K562 (cell line): ENCODE measurements around the gene QPRT. TPM values are rescaled to one million over a fixed set of nuclear protein-coding genes. Genes with fewer than 3 reads are reported as not detected.
A peak's percentile ranks its signal among the peaks of the same experiment; 100 is the strongest.
"Not testable (repeated sequence)": the region's sequence is repeated elsewhere in the genome, so short reads cannot be mapped to it uniquely, and the experiment has no call there.

Experiments
- ATAC-seq: fragments of 200-7000 bp; cut with Tn5 transposase; 3 replicates; pipeline ENCODE4 v1.9.1; 2020; ENCODE audit warnings: moderate library complexity
- BruUV-seq: library from RNA; stranded (reverse); fragments of 400-500 nt; replicated peaks from 2 replicates; lab custom pipeline; 2021; lab: Mats Ljungman, UMichigan
- CTCF ChIA-PET: fragments of 300-600 bp; formaldehyde crosslinking; extraction: SDS; loops from one replicate; lab custom pipeline; 2021; ENCODE audit warnings: low intra/inter-chr PET ratio; lab: Yijun Ruan, JAX
- POLR2A ChIA-PET: fragments of 300-600, 350-650 bp; sonication (Branson Sonifier 250); formaldehyde crosslinking; extraction: SDS; loops from one replicate; lab custom pipeline; 2021; ENCODE audit warnings: antibody characterized with exemption, inconsistent platforms; lab: Yijun Ruan, JAX
- DNase-seq, 4 experiments: peaks; one replicate each; pipeline versions ENCODE4 v3.0.0 to v3.0.0-alpha.2; 2011 to 2018; ENCODE audit warnings: low spot score in 3 of 4, mixed read lengths in 3 of 4; ENCODE audit errors: extremely low read depth in 1 of 4
- FAIRE-seq: peaks from 2 replicates; lab custom pipeline; 2011; peaks lifted over from hg19 to GRCh38; lab: Jason Lieb, UNC
- H2AFZ ChIP-seq: 2 replicates; pipeline ENCODE4 v1.6.0; 2011; ENCODE audit warnings: low read depth, low read length, control low read depth, inconsistent platforms
- H3K27ac ChIP-seq: fragments of 200-600 bp; 3 replicates; pipeline ENCODE4 v1.8.0; 2011; ENCODE audit warnings: low read depth, mild to moderate bottlenecking, control low read depth, inconsistent platforms, low read length, moderate library complexity, mixed read lengths; ENCODE audit errors: extremely low read depth
- H3K27me3 ChIP-seq, 2 experiments: fragments of 300-600 bp in 1 of 2; 2 replicates in 1 of 2; 3 replicates in 1 of 2; pipeline versions ENCODE4 v1.6.0 to v1.8.0; 2011; ENCODE audit warnings: inconsistent platforms in 2 of 2, low read length in 2 of 2, mild to moderate bottlenecking in 1 of 2, mixed read lengths in 1 of 2, moderate library complexity in 1 of 2; ENCODE audit not compliant: control insufficient read depth in 2 of 2, insufficient read depth in 2 of 2
- H3K36me3 ChIP-seq: fragments of 300-600 bp; 3 replicates; pipeline ENCODE4 v1.8.0; 2011; ENCODE audit warnings: mild to moderate bottlenecking, low read length, inconsistent platforms; ENCODE audit not compliant: control insufficient read depth, insufficient read depth
- H3K4me1 ChIP-seq, 2 experiments: fragments of 200-600 bp in 1 of 2; replicated peaks in 1 of 2; 2 replicates in 1 of 2; 3 replicates in 1 of 2; pipeline versions ENCODE4 v1.5.1 to v1.8.0; 2011; ENCODE audit warnings: inconsistent platforms in 2 of 2, low read length in 2 of 2, mild to moderate bottlenecking in 1 of 2, mixed read lengths in 1 of 2, moderate library complexity in 1 of 2; ENCODE audit not compliant: control insufficient read depth in 2 of 2, insufficient read depth in 2 of 2
- H3K4me2 ChIP-seq: 2 replicates; pipeline ENCODE4 v1.6.1; 2011; ENCODE audit warnings: low read length, control low read depth, inconsistent platforms, mixed read lengths; ENCODE audit not compliant: insufficient read depth
- H3K4me3 ChIP-seq: fragments of 200-600 bp; sonication (generic), shearing (Covaris generic); 2 replicates; pipeline ENCODE4 v1.5.1; 2016; ENCODE audit warnings: control low read depth, inconsistent platforms
- H3K79me2 ChIP-seq: fragments of 200-600 bp; 3 replicates; pipeline ENCODE4 v1.8.0; 2011; ENCODE audit warnings: low read length, inconsistent platforms; ENCODE audit not compliant: control insufficient read depth, insufficient read depth
- H3K9ac ChIP-seq, 2 experiments: 2 replicates each; pipeline versions ENCODE4 v1.6.0 to v1.6.1; 2011; ENCODE audit warnings: low read depth in 2 of 2, low read length in 2 of 2, control low read depth in 1 of 2, inconsistent platforms in 1 of 2, mild to moderate bottlenecking in 1 of 2, mixed read lengths in 1 of 2; ENCODE audit not compliant: insufficient read depth in 1 of 2
- H3K9me1 ChIP-seq: one replicate; pipeline ENCODE4 v1.6.0; 2011; ENCODE audit warnings: inconsistent platforms, mild to moderate bottlenecking, low read length, moderate library complexity; ENCODE audit not compliant: control insufficient read depth, insufficient read depth
- H3K9me3 ChIP-seq: replicated peaks from 2 replicates; pipeline ENCODE4 v1.5.1; 2011; ENCODE audit warnings: low read depth, low read length, inconsistent platforms; ENCODE audit not compliant: control insufficient read depth, insufficient read depth
- H4K20me1 ChIP-seq: replicated peaks from 2 replicates; pipeline ENCODE4 v1.6.1; 2011; ENCODE audit warnings: low read length, inconsistent platforms, mixed read lengths; ENCODE audit not compliant: control insufficient read depth, insufficient read depth
- ATF1 ChIP-seq, 2 experiments: fragments of 450-650 bp in 1 of 2; IDR thresholded peaks; 2 replicates each; pipeline ENCODE4 v1.6.1; 2016; ENCODE audit warnings: missing compliant biosample characterization in 1 of 2, missing genetic modification characterization in 1 of 2
- DEAF1 ChIP-seq: fragments of 450-650 bp; formaldehyde crosslinking; IDR thresholded peaks from 2 replicates; pipeline ENCODE4 v1.4.0; 2020; ENCODE audit warnings: mild to moderate bottlenecking, moderate library complexity
- JUND ChIP-seq, 2 experiments: IDR thresholded peaks; 2 replicates in 1 of 2; 3 replicates in 1 of 2; pipeline ENCODE4 v1.6.1; 2011; ENCODE audit warnings: borderline replicate concordance in 2 of 2, low read depth in 2 of 2, low read length in 2 of 2, improper control_type of control experiment in 1 of 2, missing biosample characterization in 1 of 2, missing genetic modification characterization in 1 of 2, missing genetic modification reagents in 1 of 2
- RB1 ChIP-seq: fragments of 450-650 bp; IDR thresholded peaks from 2 replicates; pipeline ENCODE4 v1.6.1; 2017; ENCODE audit warnings: low read depth, mild to moderate bottlenecking
- SMAD4 ChIP-seq: fragments of 250-450 bp; sonication (Bioruptor Pico); conservative IDR thresholded peaks from 2 replicates; pipeline ENCODE4 v1.8.0; 2021; ENCODE audit warnings: inconsistent platforms, mild to moderate bottlenecking, moderate library complexity
- STAG1 ChIP-seq: sonication (generic); formaldehyde crosslinking; IDR thresholded peaks from 2 replicates; pipeline ENCODE4 v1.5.0; 2020; ENCODE audit warnings: missing genetic modification reagents, borderline replicate concordance
- WGBS: fragments of 100-300 bp; shearing (Covaris generic); methylation state at CpG from one replicate; pipeline ENCODE4 v1.1.6; 2016; ENCODE audit warnings: low coverage, mixed read lengths; ENCODE audit not compliant: insufficient coverage; ENCODE audit errors: missing lambda C conversion rate; 5-methylcytosine and 5-hydroxymethylcytosine counted together
- in situ Hi-C: fragments of 300-500 bp; cut with MboI; formaldehyde crosslinking; loops from 4 replicates; pipeline ENCODE4 v1.15.0; 2018; ENCODE audit warnings: inconsistent platforms, mixed read lengths
- intact Hi-C: fragments of 100-400 bp; cut with micrococcal nuclease; formaldehyde crosslinking; loops from 2 replicates; pipeline ENCODE4 v1.14.2; 2022
- polyA plus RNA-seq, 8 experiments: library from polyadenylated mRNA; depleted of rRNA in 4 of 8; stranded (reverse) in 5 of 8; unstranded in 3 of 8; fragments of >200 nt; fragmentation: Nextera tagmentation in 2 of 8; fragmentation: Illumina TruSeq in 1 of 8; extraction: Ambion mirVana in 2 of 8; extraction: Trizol in 1 of 8; gene quantifications; 2 replicates each; pipeline versions ENCODE4 v1.2.1 to v1.2.3, GENCODE V29; 2011 to 2014; ENCODE audit warnings: inconsistent platforms in 1 of 8, missing spikeins in 1 of 8
- total RNA-seq, 7 experiments: library from RNA; depleted of rRNA in 6 of 7; stranded (reverse); fragments of >200 nt in 6 of 7; fragmentation: Illumina TruSeq in 2 of 7; extraction: Trizol in 2 of 7; gene quantifications; 2 replicates each; pipeline versions ENCODE4 v1.2.1 to v1.2.3, GENCODE V29; 2011 to 2021; ENCODE audit warnings: low replicate concordance in 1 of 7
- TF ChIP-seq, protein P1 (sequence below), 2 experiments: fragments of 450-650 bp; formaldehyde crosslinking in 1 of 2; IDR thresholded peaks; 2 replicates each; pipeline versions ENCODE4 v1.4.0 to v1.6.1; 2014 to 2020; ENCODE audit warnings: mild to moderate bottlenecking in 2 of 2, borderline replicate concordance in 1 of 2, low read depth in 1 of 2

The QPRT gene
- total and polyA plus RNA-seq, 9 of the 15 experiments (the other 6 are each of a cell fraction or from before 2014, with no cell fraction given): 7.7 to 112 (median 64.1) TPM

DNA sequence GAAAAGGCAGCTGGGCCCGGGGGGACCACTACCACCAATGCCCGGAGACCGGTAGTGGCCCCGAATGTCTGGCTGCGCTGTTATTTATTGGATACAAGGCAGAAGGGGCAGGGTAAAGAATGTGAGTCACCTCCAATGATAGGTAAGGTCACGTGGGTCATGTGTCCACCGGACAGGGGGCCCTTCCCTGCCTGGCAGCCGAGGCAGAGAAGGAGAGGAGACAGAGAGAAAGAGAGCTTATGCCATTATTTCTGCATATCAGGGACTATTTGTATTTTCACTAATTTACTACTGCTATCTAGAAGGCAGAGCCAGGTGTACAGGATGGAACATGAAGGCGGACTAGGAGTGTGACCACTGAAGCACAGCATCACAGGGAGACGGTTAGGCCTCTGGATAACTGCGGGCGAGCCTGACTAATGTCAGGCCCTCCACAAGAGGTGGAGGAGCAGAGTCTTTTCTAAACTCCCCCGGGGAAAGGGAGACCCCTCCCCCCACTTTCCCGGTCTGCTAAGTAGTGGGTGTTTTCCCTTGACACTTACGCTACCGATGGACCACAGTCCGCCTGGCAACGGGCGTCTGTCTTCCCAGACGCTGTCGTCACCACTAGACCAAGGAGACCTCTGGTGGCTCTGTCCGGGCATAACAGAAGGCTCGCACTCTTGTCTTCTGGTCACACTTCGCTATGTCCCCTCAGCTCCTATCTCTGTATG lies 42.3 kb downstream of the QPRT start:
- H4K20me1 ChIP-seq; H3K9me1 ChIP-seq; H3K27me3 ChIP-seq; H3K4me3 ChIP-seq; H3K36me3 ChIP-seq; intact Hi-C loops; H3K9me3 ChIP-seq; H3K79me2 ChIP-seq; BruUV-seq; H3K9ac ChIP-seq; H3K4me1 ChIP-seq; in situ Hi-C loops; H3K4me2 ChIP-seq; H3K27ac ChIP-seq; TF ChIP-seq ATF1 (CRISPR knock-in tag; IDR thresholded peaks at IDR 0.05): not testable (repeated sequence)
- 0 out of 2 replicates have a peak overlapping the region, but pooled peaks have one; percentile 44 for H2AFZ ChIP-seq
- ATAC-seq (peak; percentile 94), FAIRE-seq (peak; percentile 89), DNase-seq (peak in 2 of 4 experiments; percentile 37 to 84)
- ChIA-PET CTCF (interaction anchor here (0.7 kb wide), 1 partner anchor 19 kb away, joined by 3 read pairs; no protein-coding TSS in a partner anchor), POLR2A (interaction anchor here (0.6 kb wide), 1 partner anchor 273 kb away, joined by 3 read pairs; no protein-coding TSS in a partner anchor)
- 26% methylated on average over 19 of the region's 24 CpGs for WGBS
- TF ChIP-seq, protein P1, sequence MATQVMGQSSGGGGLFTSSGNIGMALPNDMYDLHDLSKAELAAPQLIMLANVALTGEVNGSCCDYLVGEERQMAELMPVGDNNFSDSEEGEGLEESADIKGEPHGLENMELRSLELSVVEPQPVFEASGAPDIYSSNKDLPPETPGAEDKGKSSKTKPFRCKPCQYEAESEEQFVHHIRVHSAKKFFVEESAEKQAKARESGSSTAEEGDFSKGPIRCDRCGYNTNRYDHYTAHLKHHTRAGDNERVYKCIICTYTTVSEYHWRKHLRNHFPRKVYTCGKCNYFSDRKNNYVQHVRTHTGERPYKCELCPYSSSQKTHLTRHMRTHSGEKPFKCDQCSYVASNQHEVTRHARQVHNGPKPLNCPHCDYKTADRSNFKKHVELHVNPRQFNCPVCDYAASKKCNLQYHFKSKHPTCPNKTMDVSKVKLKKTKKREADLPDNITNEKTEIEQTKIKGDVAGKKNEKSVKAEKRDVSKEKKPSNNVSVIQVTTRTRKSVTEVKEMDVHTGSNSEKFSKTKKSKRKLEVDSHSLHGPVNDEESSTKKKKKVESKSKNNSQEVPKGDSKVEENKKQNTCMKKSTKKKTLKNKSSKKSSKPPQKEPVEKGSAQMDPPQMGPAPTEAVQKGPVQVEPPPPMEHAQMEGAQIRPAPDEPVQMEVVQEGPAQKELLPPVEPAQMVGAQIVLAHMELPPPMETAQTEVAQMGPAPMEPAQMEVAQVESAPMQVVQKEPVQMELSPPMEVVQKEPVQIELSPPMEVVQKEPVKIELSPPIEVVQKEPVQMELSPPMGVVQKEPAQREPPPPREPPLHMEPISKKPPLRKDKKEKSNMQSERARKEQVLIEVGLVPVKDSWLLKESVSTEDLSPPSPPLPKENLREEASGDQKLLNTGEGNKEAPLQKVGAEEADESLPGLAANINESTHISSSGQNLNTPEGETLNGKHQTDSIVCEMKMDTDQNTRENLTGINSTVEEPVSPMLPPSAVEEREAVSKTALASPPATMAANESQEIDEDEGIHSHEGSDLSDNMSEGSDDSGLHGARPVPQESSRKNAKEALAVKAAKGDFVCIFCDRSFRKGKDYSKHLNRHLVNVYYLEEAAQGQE (IDR thresholded peaks at IDR 0.05; ENCODE audit: borderline replicate concordance): peak; percentile 76
- TF ChIP-seq, protein P1 (CRISPR knock-in tag; IDR thresholded peaks at IDR 0.05; ENCODE audit: low read depth): not testable (repeated sequence)
- TF ChIP-seq DEAF1 (CRISPR knock-in tag): peak; percentile 73
- peak; percentile 38; the same call in 1 of the 2 replicates for TF ChIP-seq JUND (IDR thresholded peaks at IDR 0.05; ENCODE audit: borderline replicate concordance, low read depth, low read length)
- TF ChIP-seq JUND (tag; IDR thresholded peaks at IDR 0.05; ENCODE audit: borderline replicate concordance, low read depth, low read length): peak; percentile 26; the same call in 1 of the 3 replicates
- TF ChIP-seq SMAD4: peak; percentile 67; the same call in 1 of the 2 replicates
- TF ChIP-seq STAG1: peak; percentile 55; the same call in 1 of the 2 replicates
- peak; percentile 29; the same call in 1 of the 2 replicates for TF ChIP-seq RB1
- TF ChIP-seq ATF1 (tag; IDR thresholded peaks at IDR 0.05): peak; percentile 78
